ENCODE measurements around the gene SRPK1.

GRCh38 chr6:35797837-35798526, 122.9 kb downstream of the SRPK1 start:
- TF ChIP-seq, protein P1, sequence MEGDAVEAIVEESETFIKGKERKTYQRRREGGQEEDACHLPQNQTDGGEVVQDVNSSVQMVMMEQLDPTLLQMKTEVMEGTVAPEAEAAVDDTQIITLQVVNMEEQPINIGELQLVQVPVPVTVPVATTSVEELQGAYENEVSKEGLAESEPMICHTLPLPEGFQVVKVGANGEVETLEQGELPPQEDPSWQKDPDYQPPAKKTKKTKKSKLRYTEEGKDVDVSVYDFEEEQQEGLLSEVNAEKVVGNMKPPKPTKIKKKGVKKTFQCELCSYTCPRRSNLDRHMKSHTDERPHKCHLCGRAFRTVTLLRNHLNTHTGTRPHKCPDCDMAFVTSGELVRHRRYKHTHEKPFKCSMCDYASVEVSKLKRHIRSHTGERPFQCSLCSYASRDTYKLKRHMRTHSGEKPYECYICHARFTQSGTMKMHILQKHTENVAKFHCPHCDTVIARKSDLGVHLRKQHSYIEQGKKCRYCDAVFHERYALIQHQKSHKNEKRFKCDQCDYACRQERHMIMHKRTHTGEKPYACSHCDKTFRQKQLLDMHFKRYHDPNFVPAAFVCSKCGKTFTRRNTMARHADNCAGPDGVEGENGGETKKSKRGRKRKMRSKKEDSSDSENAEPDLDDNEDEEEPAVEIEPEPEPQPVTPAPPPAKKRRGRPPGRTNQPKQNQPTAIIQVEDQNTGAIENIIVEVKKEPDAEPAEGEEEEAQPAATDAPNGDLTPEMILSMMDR (IDR thresholded peaks at IDR 0.05; ENCODE audit: borderline replicate concordance, extremely low read depth, low read length, poor library complexity, severe bottlenecking), result no peak
- TF ChIP-seq EZH2 (IDR thresholded peaks at IDR 0.05; ENCODE audit: borderline replicate concordance, low read depth, low read length, severe bottlenecking), result no peak
